ENCODE results near the gene KCNJ6.

DNA sequence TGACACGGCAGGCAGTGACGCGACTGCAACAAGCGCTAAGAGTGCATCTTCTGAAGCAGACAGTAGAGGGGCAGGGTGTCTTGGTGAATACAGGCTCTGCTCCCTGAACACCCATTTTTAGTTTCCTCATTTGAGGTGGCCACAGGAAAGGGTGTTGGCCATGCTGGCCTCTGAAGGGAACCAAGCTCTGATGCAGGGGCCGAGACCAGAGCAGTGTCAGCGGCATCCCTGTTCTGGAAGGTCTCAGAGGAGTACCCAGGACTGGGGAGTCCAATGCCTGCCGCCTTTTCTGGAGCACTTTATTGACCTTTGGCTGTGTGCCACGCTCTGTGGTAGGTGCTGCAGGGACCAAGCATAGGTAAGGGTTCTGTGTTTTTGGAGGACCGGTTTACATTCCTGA is 100.4 kb downstream of the KCNJ6 start:
- TF ChIP-seq POLR2A (IDR thresholded peaks at IDR 0.05) = no peak
- TF ChIP-seq, protein P1, sequence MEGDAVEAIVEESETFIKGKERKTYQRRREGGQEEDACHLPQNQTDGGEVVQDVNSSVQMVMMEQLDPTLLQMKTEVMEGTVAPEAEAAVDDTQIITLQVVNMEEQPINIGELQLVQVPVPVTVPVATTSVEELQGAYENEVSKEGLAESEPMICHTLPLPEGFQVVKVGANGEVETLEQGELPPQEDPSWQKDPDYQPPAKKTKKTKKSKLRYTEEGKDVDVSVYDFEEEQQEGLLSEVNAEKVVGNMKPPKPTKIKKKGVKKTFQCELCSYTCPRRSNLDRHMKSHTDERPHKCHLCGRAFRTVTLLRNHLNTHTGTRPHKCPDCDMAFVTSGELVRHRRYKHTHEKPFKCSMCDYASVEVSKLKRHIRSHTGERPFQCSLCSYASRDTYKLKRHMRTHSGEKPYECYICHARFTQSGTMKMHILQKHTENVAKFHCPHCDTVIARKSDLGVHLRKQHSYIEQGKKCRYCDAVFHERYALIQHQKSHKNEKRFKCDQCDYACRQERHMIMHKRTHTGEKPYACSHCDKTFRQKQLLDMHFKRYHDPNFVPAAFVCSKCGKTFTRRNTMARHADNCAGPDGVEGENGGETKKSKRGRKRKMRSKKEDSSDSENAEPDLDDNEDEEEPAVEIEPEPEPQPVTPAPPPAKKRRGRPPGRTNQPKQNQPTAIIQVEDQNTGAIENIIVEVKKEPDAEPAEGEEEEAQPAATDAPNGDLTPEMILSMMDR (IDR thresholded peaks at IDR 0.05) = no peak

All from uterus (tissue), 2 donors.